WTC11 (cell line): Measurements from ENCODE around the gene CCSER1. TPM values are rescaled to one million over a fixed set of nuclear protein-coding genes. Genes with fewer than 3 reads are reported as not detected.

Source experiments
- ATAC-seq: fragments of 200-7000 bp; cut with Tn5 transposase; 2 replicates; pipeline ENCODE4 v1.10.0; 2021; ENCODE audit warnings: mild to moderate bottlenecking, moderate library complexity
- CTCF ChIA-PET: fragments of 300-600 bp; sonication (Branson Sonifier 250); formaldehyde crosslinking; loops from one replicate; lab custom pipeline; 2021; ENCODE audit warnings: antibody characterized with exemption; lab: Charles Lee
- POLR2A ChIA-PET: fragments of 350-600 bp; sonication (Branson Sonifier 250); formaldehyde crosslinking; loops from one replicate; lab custom pipeline; 2021; ENCODE audit warnings: antibody characterized with exemption; lab: Charles Lee
- DNase-seq: peaks from one replicate; pipeline ENCODE4 v3.0.0; 2021; ENCODE audit warnings: low spot score
- H3K27ac Mint-ChIP-seq: 2 replicates; pipeline ENCODE4 v1.8.0; 2021; ENCODE audit warnings: mixed read lengths
- H3K27me3 Mint-ChIP-seq: 2 replicates; pipeline ENCODE4 v1.8.0; 2021; ENCODE audit warnings: low read depth, mild to moderate bottlenecking, moderate library complexity, mixed read lengths
- H3K36me3 Mint-ChIP-seq: 2 replicates; pipeline ENCODE4 v1.8.0; 2021; ENCODE audit warnings: mixed read lengths
- H3K4me1 Mint-ChIP-seq: 2 replicates; pipeline ENCODE4 v1.8.0; 2022; ENCODE audit warnings: mixed read lengths
- H3K4me3 Mint-ChIP-seq: 2 replicates; pipeline ENCODE4 v1.8.0; 2021; ENCODE audit warnings: mild to moderate bottlenecking, moderate library complexity, mixed read lengths
- H3K9me3 Mint-ChIP-seq: 2 replicates; pipeline ENCODE4 v1.8.0; 2021; ENCODE audit warnings: mixed read lengths
- ATF6 ChIP-seq: sonication (generic); formaldehyde crosslinking; IDR thresholded peaks from 2 replicates; pipeline ENCODE4 v1.8.1; 2023; ENCODE audit warnings: mild to moderate bottlenecking, missing genetic modification reagents
- CBFB ChIP-seq: sonication (generic); formaldehyde crosslinking; IDR thresholded peaks from 2 replicates; pipeline ENCODE4 v1.8.1; 2022; ENCODE audit warnings: mild to moderate bottlenecking, low read depth, missing genetic modification reagents
- E2F5 ChIP-seq: sonication (generic); formaldehyde crosslinking; IDR thresholded peaks from 2 replicates; pipeline ENCODE4 v1.8.1; 2022; ENCODE audit warnings: mild to moderate bottlenecking, moderate library complexity, missing genetic modification reagents
- FOXJ3 ChIP-seq: sonication (generic); formaldehyde crosslinking; IDR thresholded peaks from 2 replicates; pipeline ENCODE4 v1.9.0; 2021; ENCODE audit warnings: missing genetic modification reagents, mild to moderate bottlenecking, borderline replicate concordance
- IRF1 ChIP-seq: sonication (generic); formaldehyde crosslinking; IDR thresholded peaks from 2 replicates; pipeline ENCODE4 v1.8.0; 2023; ENCODE audit warnings: missing genetic modification reagents
- IRF2 ChIP-seq: sonication (generic); formaldehyde crosslinking; IDR thresholded peaks from 2 replicates; pipeline ENCODE4 v1.8.0; 2022; ENCODE audit warnings: low read depth, missing genetic modification reagents, borderline replicate concordance
- JAZF1 ChIP-seq: fragments of 250-450 bp; sonication (Bioruptor Pico); IDR thresholded peaks from 2 replicates; pipeline ENCODE4 v1.9.0; 2021; ENCODE audit warnings: moderate library complexity, mild to moderate bottlenecking, inconsistent platforms
- MXD4 ChIP-seq: fragments of 250-450 bp; sonication (Bioruptor Pico); IDR thresholded peaks from 2 replicates; pipeline ENCODE4 v1.8.0; 2021; ENCODE audit warnings: mild to moderate bottlenecking, moderate library complexity, borderline replicate concordance
- MYBL2 ChIP-seq: sonication (generic); formaldehyde crosslinking; IDR thresholded peaks from 2 replicates; pipeline ENCODE4 v1.8.1; 2023; ENCODE audit warnings: mild to moderate bottlenecking, moderate library complexity, missing genetic modification reagents
- NFE2L1 ChIP-seq: sonication (generic); formaldehyde crosslinking; IDR thresholded peaks from 2 replicates; pipeline ENCODE4 v1.8.1; 2023; ENCODE audit warnings: missing genetic modification reagents
- OVOL2 ChIP-seq: fragments of 250-450 bp; sonication (Bioruptor Pico); IDR thresholded peaks from 2 replicates; pipeline ENCODE4 v1.9.0; 2021; ENCODE audit warnings: mild to moderate bottlenecking, borderline replicate concordance
- PRRX2 ChIP-seq: fragments of 250-450 bp; sonication (Bioruptor Pico); IDR thresholded peaks from 2 replicates; pipeline ENCODE4 v1.8.0; 2021; ENCODE audit warnings: mild to moderate bottlenecking
- SMAD4 ChIP-seq: sonication (generic); formaldehyde crosslinking; IDR thresholded peaks from 2 replicates; pipeline ENCODE4 v1.8.0; 2022; ENCODE audit warnings: mild to moderate bottlenecking, missing genetic modification reagents
- SOX15 ChIP-seq: fragments of 250-450 bp; sonication (Bioruptor Pico); IDR thresholded peaks from 2 replicates; pipeline ENCODE4 v1.9.0; 2021; ENCODE audit warnings: mild to moderate bottlenecking
- SP1 ChIP-seq: sonication (generic); formaldehyde crosslinking; conservative IDR thresholded peaks from 2 replicates; pipeline ENCODE4 v1.8.1; 2022; ENCODE audit warnings: missing genetic modification reagents
- TEAD4 ChIP-seq: sonication (generic); formaldehyde crosslinking; IDR thresholded peaks from 2 replicates; pipeline ENCODE4 v1.8.0; 2022; ENCODE audit warnings: mild to moderate bottlenecking, missing genetic modification reagents
- USF1 ChIP-seq: sonication (generic); formaldehyde crosslinking; IDR thresholded peaks from 2 replicates; pipeline ENCODE4 v1.8.0; 2022; ENCODE audit warnings: mild to moderate bottlenecking, missing genetic modification reagents
- ZNF138 ChIP-seq: sonication (generic); formaldehyde crosslinking; conservative IDR thresholded peaks from 2 replicates; pipeline ENCODE4 v1.8.1; 2022; ENCODE audit warnings: mild to moderate bottlenecking, moderate library complexity, missing genetic modification reagents
- ZNF396 ChIP-seq: fragments of 250-450 bp; sonication (Bioruptor Pico); IDR thresholded peaks from 2 replicates; pipeline ENCODE4 v1.8.0; 2021; ENCODE audit warnings: mild to moderate bottlenecking, moderate library complexity, borderline replicate concordance
- ZNF416 ChIP-seq: fragments of 250-450 bp; sonication (Bioruptor Pico); IDR thresholded peaks from 2 replicates; pipeline ENCODE4 v1.9.0; 2021; ENCODE audit warnings: mild to moderate bottlenecking, inconsistent platforms
- total RNA-seq: library from RNA; stranded (reverse); gene quantifications from 3 replicates; pipeline ENCODE4 v1.2.3, GENCODE V29; 2021

CCSER1 gene
- total RNA-seq, 1 experiment from 2014 or later = 0.87 TPM

- no peak for TF ChIP-seq CBFB (CRISPR knock-in tag)
- no peak for TF ChIP-seq IRF1 (CRISPR knock-in tag)
Observed at GRCh38 chr4:90103991-90104390, 23.2 kb upstream of the CCSER1 start (continued).

- Mint-ChIP-seq H3K36me3 (no peaks in the 10 kb centered on the region), H3K4me1 (peaks cover 10% of the 10 kb centered on the region), H3K27me3 (no peaks in the 10 kb centered on the region), H3K27ac (no peak overlapping the region)
- no peak for ATAC-seq
- POLR2A ChIA-PET = no interaction called here
- DNase-seq = no peak
- TF ChIP-seq CBFB (CRISPR knock-in tag) = no peak
- TF ChIP-seq MXD4 (CRISPR knock-in tag) = no peak
- TF ChIP-seq MYBL2 (CRISPR knock-in tag) = no peak
- TF ChIP-seq USF1 (CRISPR knock-in tag) = no peak
- TF ChIP-seq ZNF416 (CRISPR knock-in tag) = no peak
- TF ChIP-seq ZNF396 (CRISPR knock-in tag) = no peak
- no peak for TF ChIP-seq PRRX2 (CRISPR knock-in tag)
- no peak for TF ChIP-seq SMAD4 (CRISPR knock-in tag)
- no peak for TF ChIP-seq FOXJ3 (CRISPR knock-in tag)
- no peak for TF ChIP-seq ATF6 (CRISPR knock-in tag)
- TF ChIP-seq NFE2L1 (CRISPR knock-in tag) = no peak
- TF ChIP-seq SOX15 = no peak
- no peak for TF ChIP-seq E2F5 (CRISPR knock-in tag)
- TF ChIP-seq ZNF138 = no peak
- TF ChIP-seq, all 79 proteins: peak for 0
- CTCF ChIA-PET = no interaction called here
- Mint-ChIP-seq H3K4me3 (no peak overlapping the region), H3K9me3 (no peaks in the 10 kb centered on the region)
Observed at GRCh38 chr4:90105274-90105673, 21.9 kb upstream of the CCSER1 start.

- H3K9me3 Mint-ChIP-seq = no peaks in the 10 kb centered on the region
- peaks cover 2% of the 10 kb centered on the region for H3K4me1 Mint-ChIP-seq
- no peak for DNase-seq
- POLR2A ChIA-PET = no interaction called here
- H3K27me3 Mint-ChIP-seq = no peaks in the 10 kb centered on the region; the same call in 1 of the 2 replicates
- TF ChIP-seq TEAD4 (CRISPR knock-in tag) (no peak), JAZF1 (no peak), SP1 (no peak), OVOL2 (CRISPR knock-in tag) (no peak), ZNF396 (CRISPR knock-in tag) (no peak), IRF2 (no peak)
- H3K27ac Mint-ChIP-seq = no peak overlapping the region
- H3K4me3 Mint-ChIP-seq = no peak overlapping the region
- H3K36me3 Mint-ChIP-seq = no peaks in the 10 kb centered on the region
- CTCF ChIA-PET = no interaction called here
- no peak for ATAC-seq
Observed at GRCh38 chr4:90112715-90113114, 14.5 kb upstream of the CCSER1 start.
